DOHH2 (cell line): ENCODE measurements around the gene BOD1L2.

Experiments
- H3F3A ChIP-seq: fragments of 200-600 bp; sonication (generic), shearing (Covaris generic); 2 replicates; pipeline ENCODE4 v1.6.0; 2016; ENCODE audit warnings: antibody characterized with exemption, mild to moderate bottlenecking; ENCODE audit not compliant: control insufficient read depth, insufficient read depth
- H3K27ac ChIP-seq: fragments of 200-600 bp; sonication (generic); 2 replicates; pipeline ENCODE4 v1.5.1; 2014; ENCODE audit warnings: low read depth, mild to moderate bottlenecking, low read length, moderate library complexity
- H3K27me3 ChIP-seq: fragments of 200-600 bp; sonication (generic); 2 replicates; pipeline ENCODE4 v1.6.1; 2014; ENCODE audit warnings: mild to moderate bottlenecking, low read length, mixed read lengths; ENCODE audit not compliant: control insufficient read depth
- H3K36me3 ChIP-seq: fragments of 200-600 bp; sonication (generic); 2 replicates; pipeline ENCODE4 v1.6.1; 2014; ENCODE audit warnings: mild to moderate bottlenecking, low read length, moderate library complexity, mixed read lengths; ENCODE audit not compliant: control insufficient read depth
- H3K4me1 ChIP-seq: fragments of 200-600 bp; sonication (generic); 2 replicates; pipeline ENCODE4 v1.6.1; 2014; ENCODE audit warnings: mild to moderate bottlenecking, low read length, mixed read lengths; ENCODE audit not compliant: control insufficient read depth
- H3K4me2 ChIP-seq: fragments of 200-600 bp; sonication (generic); 2 replicates; pipeline ENCODE4 v1.6.0; 2014; ENCODE audit warnings: mild to moderate bottlenecking, low read length, moderate library complexity
- H3K4me3 ChIP-seq: fragments of 200-600 bp; sonication (generic); 2 replicates; pipeline ENCODE4 v1.5.1; 2014; ENCODE audit warnings: mild to moderate bottlenecking, low read length, mixed read lengths
- H3K79me2 ChIP-seq: fragments of 200-600 bp; sonication (generic); 2 replicates; pipeline ENCODE4 v1.6.1; 2014; ENCODE audit warnings: mild to moderate bottlenecking, low read length, mixed read lengths; ENCODE audit not compliant: control insufficient read depth
- H3K9me2 ChIP-seq: fragments of 200-600 bp; sonication (generic); replicated peaks from 2 replicates; pipeline ENCODE4 v1.6.1; 2014; ENCODE audit warnings: mild to moderate bottlenecking, low read length, mixed read lengths; ENCODE audit not compliant: control insufficient read depth
- H3K9me3 ChIP-seq: fragments of 200-600 bp; sonication (generic); 2 replicates; pipeline ENCODE4 v1.6.1; 2014; ENCODE audit warnings: antibody characterized with exemption, low read length, mixed read lengths; ENCODE audit not compliant: control insufficient read depth, insufficient read depth
- H4K20me1 ChIP-seq: fragments of 200-600 bp; sonication (generic); 2 replicates; pipeline ENCODE4 v1.6.0; 2014; ENCODE audit warnings: low read depth, mild to moderate bottlenecking, antibody characterized with exemption, low read length, moderate library complexity; ENCODE audit not compliant: control insufficient read depth, insufficient read depth
- EZH2phosphoT487 ChIP-seq: fragments of 200-600 bp; sonication (generic); IDR thresholded peaks from 2 replicates; pipeline ENCODE4 v1.6.1; 2017; ENCODE audit warnings: borderline replicate concordance, mild to moderate bottlenecking, antibody characterized with exemption, low read length, moderate library complexity, mixed read lengths
- TF ChIP-seq, protein P1 (sequence below): fragments of 200-600 bp; sonication (generic); IDR thresholded peaks from one replicate; pipeline ENCODE4 v1.5.1; 2014; ENCODE audit warnings: antibody characterized with exemption, mild to moderate bottlenecking, low read depth, low read length; ENCODE audit not compliant: poor library complexity, severe bottlenecking

Gene BOD1L2

GRCh38 chr18:57137847-57138246 lies 9.0 kb upstream of the BOD1L2 start:
- H3K9me3 ChIP-seq: no peaks in the 10 kb centered on the region
- no peaks in the 10 kb centered on the region for H3F3A ChIP-seq
- peaks cover 17% of the 10 kb centered on the region for H3K27me3 ChIP-seq
- TF ChIP-seq EZH2phosphoT487: no peak
- TF ChIP-seq, protein P1, sequence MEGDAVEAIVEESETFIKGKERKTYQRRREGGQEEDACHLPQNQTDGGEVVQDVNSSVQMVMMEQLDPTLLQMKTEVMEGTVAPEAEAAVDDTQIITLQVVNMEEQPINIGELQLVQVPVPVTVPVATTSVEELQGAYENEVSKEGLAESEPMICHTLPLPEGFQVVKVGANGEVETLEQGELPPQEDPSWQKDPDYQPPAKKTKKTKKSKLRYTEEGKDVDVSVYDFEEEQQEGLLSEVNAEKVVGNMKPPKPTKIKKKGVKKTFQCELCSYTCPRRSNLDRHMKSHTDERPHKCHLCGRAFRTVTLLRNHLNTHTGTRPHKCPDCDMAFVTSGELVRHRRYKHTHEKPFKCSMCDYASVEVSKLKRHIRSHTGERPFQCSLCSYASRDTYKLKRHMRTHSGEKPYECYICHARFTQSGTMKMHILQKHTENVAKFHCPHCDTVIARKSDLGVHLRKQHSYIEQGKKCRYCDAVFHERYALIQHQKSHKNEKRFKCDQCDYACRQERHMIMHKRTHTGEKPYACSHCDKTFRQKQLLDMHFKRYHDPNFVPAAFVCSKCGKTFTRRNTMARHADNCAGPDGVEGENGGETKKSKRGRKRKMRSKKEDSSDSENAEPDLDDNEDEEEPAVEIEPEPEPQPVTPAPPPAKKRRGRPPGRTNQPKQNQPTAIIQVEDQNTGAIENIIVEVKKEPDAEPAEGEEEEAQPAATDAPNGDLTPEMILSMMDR: no peak
- H3K36me3 ChIP-seq: no peaks in the 10 kb centered on the region
- H3K4me2 ChIP-seq: no peak overlapping the region
- no peaks in the 10 kb centered on the region for H3K79me2 ChIP-seq
- H3K4me1 ChIP-seq: no peaks in the 10 kb centered on the region
- no peaks in the 10 kb centered on the region for H3K9me2 ChIP-seq
- no peak overlapping the region for H3K4me3 ChIP-seq
- H4K20me1 ChIP-seq: no peaks in the 10 kb centered on the region
- H3K27ac ChIP-seq: no peak overlapping the region

GRCh38 chr18:57141208-57142129 lies 5.4 kb upstream of the BOD1L2 start:
- Histone ChIP-seq H3K79me2 (no peaks in the 10 kb centered on the region), H3K9me2 (no peaks in the 10 kb centered on the region), H3F3A (no peaks in the 10 kb centered on the region), H3K4me3 (no peak overlapping the region), H3K4me2 (no peak overlapping the region), H3K27me3 (peaks cover 11% of the 10 kb centered on the region), H3K27ac (no peak overlapping the region), H3K4me1 (no peaks in the 10 kb centered on the region), H3K36me3 (no peaks in the 10 kb centered on the region), H3K9me3 (no peaks in the 10 kb centered on the region), H4K20me1 (no peaks in the 10 kb centered on the region)
- TF ChIP-seq, protein P1: no peak
- no peak for TF ChIP-seq EZH2phosphoT487

GRCh38 chr18:57142324-57142723 lies 4.6 kb upstream of the BOD1L2 start:
- H3F3A ChIP-seq: no peaks in the 10 kb centered on the region
- no peaks in the 10 kb centered on the region for H3K36me3 ChIP-seq
- H4K20me1 ChIP-seq: no peaks in the 10 kb centered on the region
- H3K4me1 ChIP-seq: no peaks in the 10 kb centered on the region
- H3K27ac ChIP-seq: no peak overlapping the region
- TF ChIP-seq EZH2phosphoT487: no peak
- TF ChIP-seq, protein P1: no peak
- H3K79me2 ChIP-seq: no peaks in the 10 kb centered on the region
- no peaks in the 10 kb centered on the region for H3K9me2 ChIP-seq
- no peak overlapping the region for H3K4me2 ChIP-seq
- no peaks in the 10 kb centered on the region for H3K9me3 ChIP-seq
- no peak overlapping the region for H3K4me3 ChIP-seq
- H3K27me3 ChIP-seq: peaks cover 10% of the 10 kb centered on the region
